HG03469 (cell line): ENCODE data around the gene TBL1X.
A peak's percentile ranks its signal among the peaks of the same experiment; 100 is the strongest.

Experiments used
- ATAC-seq: cut with Tn5 transposase; IDR thresholded peaks from one replicate; pipeline ENCODE4 v1.9.1; 2021; ENCODE audit warnings: mild to moderate bottlenecking, moderate library complexity, moderate number of reproducible peaks; ENCODE audit not compliant: unreplicated experiment

TBL1X gene

DNA sequence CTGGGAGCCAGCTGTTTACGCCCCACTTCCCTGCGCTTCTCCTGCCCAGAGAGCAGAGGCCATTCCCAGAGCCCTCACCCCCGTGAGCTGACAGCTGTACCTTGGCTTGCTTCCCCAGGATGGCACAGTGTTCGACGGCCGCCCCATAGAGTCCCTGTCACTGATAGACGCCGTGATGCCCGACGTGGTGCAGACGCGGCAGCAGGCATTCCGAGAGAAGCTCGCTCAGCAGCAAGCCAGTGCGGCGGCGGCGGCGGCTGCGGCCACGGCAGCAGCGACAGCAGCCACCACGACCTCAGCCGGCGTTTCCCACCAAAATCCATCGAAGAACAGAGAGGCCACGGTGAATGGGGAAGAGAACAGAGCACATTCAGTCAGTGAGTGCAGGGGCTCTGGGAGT lies 223.0 kb downstream of the TBL1X start:
- no peak for ATAC-seq

DNA sequence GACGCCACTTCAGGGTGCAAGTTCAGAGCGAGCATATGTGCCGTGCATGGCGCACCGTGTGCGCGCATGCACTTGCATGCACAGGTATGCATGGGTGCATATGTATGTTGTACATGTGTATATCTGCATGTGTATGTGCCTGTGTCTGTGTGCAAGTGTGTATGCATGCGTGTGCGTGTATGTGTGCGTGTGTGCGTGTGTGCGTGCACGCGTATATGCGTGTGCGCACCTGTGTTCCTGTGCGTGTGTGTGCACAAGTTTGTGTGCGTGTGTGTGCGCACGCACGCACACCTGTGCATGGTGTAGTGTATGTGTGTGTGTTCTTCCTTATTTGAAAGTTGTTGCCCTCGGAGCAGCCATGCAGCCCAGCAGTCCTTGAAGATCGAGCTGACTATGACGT lies 224.0 kb downstream of the TBL1X start:
- ATAC-seq: no peak

DNA sequence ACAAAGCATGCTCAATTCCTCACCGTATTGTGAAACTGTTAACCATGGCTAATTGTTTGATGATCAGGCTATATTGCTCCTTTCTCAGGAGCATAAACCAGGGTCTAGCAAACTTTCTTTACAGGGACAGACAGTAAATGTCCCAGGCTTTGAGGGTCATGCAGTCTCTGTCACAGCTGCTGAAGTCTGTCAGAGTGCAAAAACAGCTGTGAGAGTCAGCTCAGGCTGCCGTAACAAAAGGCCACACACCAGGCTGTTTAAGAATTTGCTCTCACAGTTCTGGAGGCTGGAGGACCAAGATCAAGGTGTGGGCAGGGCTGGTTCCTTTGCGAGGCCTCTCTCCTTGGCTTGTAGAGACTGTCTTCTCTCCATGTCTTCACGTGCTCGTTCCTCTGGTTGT lies 225.2 kb downstream of the TBL1X start:
- ATAC-seq: no peak

DNA sequence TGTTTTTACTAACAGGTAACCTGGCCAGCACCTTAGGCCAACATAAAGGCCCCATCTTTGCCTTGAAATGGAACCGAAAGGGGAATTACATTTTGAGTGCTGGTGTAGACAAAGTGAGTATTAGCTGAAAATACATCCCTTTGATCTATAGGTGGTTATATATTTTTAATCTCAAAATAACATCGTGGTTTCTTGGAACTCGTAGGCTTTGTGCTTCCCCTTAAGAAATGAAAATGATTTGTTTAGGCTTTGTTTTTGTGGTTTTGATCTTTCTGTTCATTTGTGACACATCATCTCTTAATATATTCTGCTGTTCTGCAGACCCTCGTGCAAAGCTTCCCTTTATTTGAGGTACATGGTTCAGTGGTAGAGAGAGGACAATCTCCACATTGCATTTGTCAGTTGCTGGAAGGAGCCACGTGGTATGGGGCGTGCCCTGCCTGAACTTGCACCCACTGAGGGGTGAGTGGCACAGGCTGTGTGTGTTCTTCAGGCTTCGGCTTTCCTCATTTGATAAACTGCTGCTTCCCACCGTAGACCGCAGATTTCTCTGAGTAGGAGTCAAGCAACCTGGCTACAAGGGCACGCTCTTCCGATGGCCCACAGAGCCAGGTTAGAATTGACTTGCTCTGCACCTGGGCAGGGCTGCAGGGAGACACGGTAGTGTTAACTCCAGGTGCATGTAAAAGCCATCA lies 228.6 kb downstream of the TBL1X start:
- ATAC-seq: no peak

DNA sequence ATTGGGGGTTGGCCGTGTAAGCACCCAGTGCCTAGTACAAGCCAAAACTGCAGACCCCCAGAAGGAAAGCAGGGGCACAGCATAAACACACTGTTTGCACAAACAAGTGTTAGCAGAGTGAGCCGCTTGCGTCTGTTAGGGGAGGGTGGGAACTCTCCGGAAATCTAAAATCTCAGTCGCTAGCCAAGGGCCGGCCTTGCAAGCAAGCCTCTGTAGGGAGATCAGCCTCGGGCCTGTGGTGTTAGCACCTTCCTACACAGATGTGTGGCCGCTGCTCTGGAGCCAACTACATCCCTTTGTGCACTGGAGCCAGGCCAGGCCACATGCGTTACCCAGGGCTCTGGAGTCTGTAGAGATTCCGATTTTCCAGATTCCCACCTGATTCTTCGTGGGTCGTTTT lies 233.7 kb downstream of the TBL1X start:
- ATAC-seq: no peak

DNA sequence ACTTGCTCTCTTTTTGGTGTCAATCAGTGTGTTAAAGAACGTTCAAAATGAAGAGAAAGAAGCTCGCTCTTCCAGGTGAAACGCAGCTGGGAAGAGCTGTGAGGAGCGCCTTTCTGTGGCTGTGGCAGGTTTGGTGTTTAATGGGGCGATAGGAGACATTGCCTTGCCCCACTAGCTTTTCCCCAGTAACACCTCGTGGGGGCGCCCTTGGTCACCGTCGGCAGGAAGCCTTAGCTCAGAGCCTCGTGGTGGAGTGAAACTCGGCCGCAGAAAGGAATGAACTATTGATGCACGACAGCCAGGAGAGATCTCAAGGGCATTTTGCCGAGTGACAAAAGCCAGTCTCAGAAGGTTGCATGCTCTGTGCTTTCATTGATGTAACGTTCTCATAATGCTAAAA lies 235.7 kb downstream of the TBL1X start:
- ATAC-seq: no peak

DNA sequence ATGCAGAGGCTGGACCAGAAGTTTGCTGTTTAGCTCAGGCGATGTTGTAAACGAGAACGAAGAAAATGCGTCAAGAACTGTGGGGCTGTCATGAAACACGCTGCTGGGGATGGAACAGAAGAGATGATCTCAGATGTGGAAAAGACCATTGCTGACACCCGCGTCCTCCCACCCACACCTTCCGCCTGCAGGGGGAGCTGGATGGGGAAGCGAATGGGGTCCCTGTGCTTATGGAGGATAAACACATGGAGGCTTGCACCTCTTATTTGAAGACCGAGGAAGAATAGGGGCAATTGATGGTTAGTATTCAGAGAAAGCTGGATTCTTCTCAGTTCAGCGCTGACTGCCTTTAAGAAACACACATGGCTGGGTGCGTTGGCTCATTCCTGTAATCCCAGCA lies 236.9 kb downstream of the TBL1X start:
- ATAC-seq: no peak

DNA sequence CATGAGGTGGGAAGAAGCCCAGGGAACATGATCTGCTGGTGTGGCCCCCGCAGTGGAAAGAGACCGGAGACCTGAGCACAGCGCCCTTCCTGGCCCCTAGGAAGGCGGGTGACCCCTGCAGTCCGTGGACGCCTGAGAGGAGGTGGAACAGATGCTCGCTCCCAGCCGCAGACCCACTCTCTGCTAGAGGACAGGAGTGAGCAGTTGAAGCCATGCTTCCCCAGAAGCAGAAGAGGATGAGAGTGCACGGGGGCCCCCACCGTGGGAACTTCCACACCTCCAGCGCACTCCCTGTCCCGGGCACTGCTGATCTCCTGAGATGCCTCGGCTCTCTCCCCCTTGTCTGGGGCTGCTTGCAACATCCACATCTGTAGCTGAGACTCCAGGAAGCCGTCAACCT lies 238.5 kb downstream of the TBL1X start:
- no peak for ATAC-seq

DNA sequence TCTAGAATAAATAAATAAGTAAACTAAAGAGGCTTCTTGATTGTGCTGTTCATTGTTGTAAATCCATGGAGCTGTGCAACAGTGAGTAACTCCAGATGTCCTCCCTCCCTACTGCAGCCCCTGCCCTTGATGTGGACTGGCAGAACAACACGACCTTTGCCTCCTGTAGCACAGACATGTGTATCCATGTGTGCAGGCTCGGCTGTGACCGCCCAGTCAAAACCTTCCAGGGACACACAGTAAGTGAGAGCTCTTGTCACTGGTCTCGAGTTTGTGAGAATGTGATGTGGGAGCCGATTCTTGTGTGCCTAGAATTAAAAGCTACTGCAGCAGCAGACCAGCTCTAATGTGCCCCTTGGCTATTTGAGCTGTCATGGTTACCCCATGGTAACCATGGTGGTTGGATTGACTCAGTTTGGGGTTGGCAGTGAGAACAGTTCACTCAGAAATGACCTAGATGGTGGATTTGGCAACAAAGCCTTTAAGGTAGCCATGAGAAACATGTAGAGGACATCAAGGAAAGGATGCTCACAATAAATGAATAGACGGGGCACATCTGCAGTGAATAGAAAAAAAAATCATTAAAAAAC lies 240.1 kb downstream of the TBL1X start:
- ATAC-seq: no peak

DNA sequence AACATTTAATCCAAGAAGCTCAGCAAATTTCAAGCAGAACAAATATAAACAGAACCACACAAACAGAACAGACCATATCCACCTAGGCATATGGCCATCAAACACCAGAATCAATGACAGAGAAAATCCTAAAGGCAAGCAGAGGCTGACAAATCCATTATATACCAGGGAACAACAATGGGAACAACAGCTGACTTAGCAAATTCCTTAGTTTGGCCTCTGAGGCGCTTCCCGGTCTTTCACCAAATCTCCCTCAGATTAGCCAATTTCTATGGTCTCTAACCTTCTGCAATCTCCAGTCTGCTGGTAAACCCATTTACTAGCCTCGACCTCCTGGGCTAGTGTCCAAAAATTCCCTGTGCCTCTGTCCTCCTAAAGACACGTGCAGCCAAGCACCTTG lies 241.6 kb downstream of the TBL1X start:
- ATAC-seq: no peak

DNA sequence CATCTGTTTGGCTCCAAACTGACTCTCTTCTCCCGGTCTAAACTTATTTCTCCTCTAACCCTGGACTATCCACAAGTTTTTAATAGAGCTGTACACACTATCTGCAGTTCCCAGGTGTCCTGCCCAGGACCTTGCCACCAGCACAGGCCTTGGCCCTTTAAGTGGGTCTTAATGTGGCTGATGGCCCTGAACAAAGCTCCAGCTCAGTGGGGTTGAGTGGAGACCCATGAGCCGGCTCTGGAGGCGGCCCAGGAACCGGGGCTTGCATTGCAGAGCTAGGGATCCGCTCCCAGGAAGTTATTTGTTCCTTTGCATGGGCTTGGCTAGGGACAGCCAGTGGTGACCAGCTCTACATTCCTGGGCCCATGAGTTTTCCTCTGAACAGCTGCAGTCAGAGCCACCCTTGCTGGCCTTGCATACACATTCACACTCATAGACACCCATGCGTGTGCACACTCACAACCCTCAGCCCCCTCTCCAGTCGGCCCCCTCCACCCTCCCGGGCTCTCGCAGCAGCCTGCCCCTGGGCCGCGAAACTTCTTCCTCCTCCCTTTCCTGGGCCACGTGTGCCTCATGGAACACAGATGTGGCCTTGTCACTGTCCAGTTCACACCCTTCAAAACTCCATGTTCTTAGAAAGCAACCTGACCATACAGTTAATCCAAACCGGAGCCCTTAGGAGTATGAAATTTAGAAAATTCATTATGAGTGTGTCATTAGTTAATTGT lies 242.6 kb downstream of the TBL1X start:
- ATAC-seq: no peak

DNA sequence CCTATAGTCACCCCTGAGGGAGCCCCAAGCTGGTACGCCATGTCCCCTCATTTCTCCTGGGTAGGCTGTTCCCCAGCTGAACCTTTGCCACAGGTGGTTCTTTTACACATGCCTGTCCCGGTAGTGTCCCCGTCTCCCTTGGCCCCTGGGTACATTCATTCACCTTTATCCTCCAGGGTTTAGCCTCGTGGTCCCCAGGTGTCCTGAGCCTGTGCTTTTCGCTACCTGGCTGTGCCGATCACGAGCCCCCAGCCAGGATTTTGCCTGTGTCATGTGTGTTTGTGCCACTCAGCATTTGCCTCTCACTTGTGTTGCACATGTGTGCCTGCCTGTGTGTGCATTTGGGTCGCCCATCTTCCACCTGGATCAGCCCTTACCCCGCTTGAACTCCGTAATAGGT lies 243.2 kb downstream of the TBL1X start:
- no peak for ATAC-seq

DNA sequence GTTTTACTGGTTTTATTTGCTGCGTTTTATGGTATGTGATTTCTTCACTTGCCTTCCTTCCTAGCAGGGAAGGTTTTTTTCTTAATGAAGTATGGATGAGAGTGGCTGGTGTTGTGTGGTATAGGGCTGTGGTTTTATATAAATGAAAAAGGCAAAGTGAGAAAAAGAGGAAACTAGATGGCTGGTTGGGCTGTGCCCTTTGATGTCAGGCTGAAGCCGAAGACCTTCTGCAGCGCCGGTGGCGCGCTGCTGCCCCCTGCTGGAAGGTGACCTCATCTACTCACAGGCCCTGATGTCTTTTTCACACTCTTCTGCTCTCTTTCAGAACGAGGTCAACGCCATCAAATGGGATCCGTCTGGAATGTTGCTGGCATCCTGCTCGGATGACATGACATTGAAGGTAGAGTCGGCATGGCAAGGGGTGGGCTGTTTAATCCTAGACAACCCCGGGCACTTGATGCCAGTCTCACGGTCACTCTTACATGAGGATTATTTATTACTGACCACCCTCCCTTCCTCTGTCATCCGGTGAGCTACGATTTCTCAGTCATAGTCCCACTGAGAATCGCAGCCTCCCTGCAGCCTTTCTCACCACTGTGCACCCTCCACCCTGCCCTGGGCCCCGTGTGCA lies 244.2 kb downstream of the TBL1X start:
- peak; percentile 91 for ATAC-seq

DNA sequence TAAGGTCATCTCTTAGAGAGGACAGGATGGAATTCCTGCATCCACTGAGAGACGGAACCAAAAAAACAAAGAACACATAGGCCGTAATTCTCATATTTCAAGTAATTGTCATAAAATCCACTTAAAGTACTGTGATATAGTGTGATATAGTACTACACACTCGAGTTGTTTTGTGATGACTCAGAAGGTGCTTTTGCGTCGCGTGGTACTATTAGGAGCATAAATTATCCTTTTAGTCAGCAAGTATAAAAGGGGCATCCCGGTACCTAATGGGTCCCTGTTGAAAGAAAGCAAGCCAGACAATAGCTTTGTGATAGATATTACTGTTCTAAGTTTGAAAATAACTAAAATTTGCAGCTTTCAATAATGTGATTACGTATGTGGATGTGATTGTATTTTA lies 245.5 kb downstream of the TBL1X start:
- ATAC-seq: no peak

DNA sequence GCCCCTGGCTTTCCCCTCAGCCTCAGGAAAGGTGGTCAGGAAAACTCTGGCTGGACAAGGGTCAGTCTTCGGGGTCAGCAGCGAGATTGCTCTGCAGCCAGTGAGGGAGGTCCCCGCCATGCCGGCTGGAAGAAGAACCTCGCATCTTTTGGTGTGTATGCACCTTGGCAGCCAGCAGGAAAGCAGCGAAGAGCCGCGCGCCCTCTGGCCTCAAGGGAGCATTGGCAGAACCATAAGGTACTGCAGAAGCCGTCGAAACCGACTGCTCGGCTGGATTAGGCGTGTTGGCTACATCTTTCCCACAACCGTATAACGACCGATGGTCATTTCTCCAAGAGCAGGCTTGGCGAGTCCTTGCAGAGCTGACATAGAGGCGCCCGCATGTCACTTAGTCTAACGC lies 252.5 kb downstream of the TBL1X start:
- ATAC-seq: no peak

DNA sequence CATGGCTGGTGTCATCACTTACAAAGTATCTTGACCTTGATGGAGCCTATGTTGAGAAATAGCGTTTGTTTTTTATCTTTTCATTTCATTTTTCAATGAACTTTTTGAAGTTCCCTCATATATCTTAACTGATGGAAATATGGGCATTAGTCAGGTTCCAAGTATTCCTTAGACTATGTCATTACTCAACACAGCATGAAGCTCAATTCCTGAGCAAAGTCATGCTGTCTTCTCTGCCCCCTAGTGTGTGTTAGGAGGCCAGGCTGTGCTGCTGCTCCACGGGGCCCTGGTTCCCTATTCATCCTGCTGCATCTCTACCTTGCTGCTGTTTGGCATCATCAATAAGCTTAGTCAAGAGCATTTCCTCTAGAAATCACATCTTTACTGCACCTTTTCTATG lies 259.9 kb downstream of the TBL1X start:
- no peak for ATAC-seq

DNA sequence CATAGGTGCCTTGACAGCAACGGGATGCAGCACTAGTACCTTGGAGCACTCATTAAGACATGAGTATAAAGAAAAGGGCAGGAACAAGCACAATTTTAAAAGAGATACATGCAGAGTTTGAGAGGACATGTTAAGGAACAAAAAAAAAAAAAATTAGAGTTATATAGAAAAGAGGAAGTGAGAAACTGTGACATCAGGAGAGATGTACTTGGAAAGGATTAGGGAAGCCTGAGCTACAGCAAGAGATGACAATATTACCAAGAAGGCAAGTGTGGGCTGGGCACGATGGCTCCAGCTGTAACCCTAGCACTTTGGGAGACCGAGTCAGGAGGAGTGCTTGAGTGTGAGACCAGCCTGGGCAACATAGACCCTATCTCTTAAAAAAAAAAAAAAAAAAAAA lies 263.4 kb downstream of the TBL1X start:
- no peak for ATAC-seq

DNA sequence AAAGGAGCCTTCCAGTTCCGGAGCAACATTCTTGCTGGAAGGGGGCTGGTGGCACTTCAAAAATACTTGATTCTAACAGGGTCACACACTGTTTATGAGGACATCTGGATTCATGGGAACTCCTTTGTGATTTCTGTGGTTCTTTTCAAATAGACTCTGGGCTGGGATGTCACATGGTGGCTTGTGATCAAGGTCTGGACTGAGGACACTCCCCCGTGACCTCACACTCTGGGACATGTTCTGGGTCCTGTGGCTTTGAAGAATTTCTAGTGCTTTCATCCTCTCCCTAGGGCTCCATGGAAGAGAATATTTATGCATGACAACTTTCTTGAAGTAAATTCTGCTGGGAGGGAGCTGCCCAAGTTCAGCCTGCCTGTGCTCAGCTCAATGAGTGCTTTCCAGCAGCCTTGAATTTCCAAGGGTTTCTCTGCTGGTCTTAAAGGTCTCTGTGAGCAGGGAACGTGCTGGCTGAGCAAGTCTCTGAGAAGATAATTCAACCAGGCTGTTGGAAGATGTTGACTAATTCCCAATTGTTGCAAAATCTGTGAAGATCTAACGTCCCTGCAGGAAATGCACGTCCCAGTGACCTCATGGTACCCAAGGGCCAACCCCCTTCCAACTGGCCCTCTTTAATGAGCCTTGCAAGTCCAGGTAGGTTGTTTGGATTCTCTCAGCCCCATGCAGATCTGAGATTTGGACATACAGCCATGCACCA lies 264.5 kb downstream of the TBL1X start:
- no peak for ATAC-seq

DNA sequence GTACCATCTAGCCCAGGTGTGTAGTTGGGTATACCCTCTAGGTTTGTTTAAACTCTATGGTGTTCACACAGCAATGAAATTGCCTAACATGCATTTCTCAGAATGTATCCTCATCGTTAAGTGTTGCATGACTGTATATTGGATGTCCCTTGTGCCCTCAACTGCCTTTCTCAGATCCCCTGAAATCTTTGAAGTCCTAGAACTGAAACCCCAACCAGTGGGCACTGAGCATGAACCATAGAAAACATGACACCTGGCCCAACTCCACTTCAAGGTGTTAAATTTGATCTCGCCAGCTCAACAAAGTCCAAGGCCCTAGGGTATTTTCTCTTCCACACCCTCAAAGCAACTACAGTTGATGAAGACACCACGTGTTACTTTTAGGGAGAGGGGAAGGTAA lies 265.2 kb downstream of the TBL1X start:
- ATAC-seq: no peak

DNA sequence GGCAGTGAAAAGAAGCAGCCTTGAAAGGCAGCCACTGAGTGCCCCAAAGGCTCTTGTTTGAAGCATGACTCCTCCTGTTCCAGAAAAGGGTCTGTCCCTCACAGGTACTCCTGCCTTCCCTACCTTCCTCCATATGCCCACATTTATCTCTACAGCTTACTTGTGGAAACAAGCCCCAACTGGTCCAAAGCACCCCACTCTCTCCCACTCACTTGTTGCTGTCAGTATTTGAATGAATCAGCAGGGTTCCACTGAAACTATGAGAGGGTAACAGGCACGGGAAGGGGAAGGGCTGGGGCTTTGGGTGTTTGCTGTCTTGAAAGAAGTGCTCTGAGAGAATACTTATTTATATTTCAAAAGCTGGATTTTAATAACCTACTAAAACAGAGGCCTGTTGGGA lies 265.9 kb downstream of the TBL1X start:
- no peak for ATAC-seq

DNA sequence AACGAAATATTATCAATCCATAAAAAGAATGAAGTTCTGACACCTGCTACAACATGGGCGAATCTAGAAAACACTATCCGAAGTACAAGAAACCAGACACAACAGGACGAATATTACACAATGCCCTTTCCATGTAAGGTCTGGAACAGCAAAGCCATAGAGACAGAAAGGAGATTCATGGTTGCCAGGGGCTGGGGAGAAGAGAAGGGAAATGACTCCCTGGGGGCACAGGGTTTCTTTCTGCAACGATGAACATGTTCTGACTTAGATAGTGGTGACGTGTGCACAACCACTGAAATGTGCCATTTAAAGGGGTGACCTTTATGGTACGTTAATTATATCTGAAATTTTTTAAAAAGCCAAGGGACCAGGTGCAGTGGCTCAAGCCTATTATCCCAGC lies 272.5 kb downstream of the TBL1X start:
- no peak for ATAC-seq
